ENCODE measurements around the gene SH3BP5L.

- TF ChIP-seq CTCF (IDR thresholded peaks at IDR 0.05; ENCODE audit: poor library complexity) (no peak), EZH2phosphoT487 (IDR thresholded peaks at IDR 0.05; ENCODE audit: low read depth, severe bottlenecking, unreplicated experiment) (no peak)
Measured at GRCh38 chr1:248849152-248849551, 23.4 kb upstream of the SH3BP5L start.
